ENCODE results near the gene CCNQ. TPM values are rescaled to one million over a fixed set of nuclear protein-coding genes. Genes with fewer than 3 reads are reported as not detected.

CCNQ gene
- total RNA-seq, 1 donor from 2014 or later = 24.4 TPM

DNA sequence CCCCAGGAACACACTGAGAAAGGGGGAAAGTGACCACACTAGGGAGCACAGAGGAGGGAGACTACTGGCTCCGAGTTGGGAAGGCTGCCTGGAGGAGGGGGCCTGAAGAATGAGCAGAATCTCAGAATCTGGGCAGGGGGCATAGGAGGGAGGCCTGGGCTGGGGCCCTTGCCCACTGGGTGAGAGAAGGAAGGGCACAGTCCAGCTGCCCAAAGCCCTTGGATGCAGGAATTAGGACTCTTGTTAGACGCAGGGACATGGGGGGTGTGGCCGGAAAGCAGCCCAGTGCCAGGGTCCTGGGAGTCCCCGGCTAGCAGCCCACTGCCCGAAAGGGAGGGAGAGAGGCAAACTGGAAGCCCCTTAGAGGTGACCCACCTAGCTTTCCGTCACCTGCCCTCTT lies 46.2 kb upstream of the CCNQ start:
- H3K4me3 Mint-ChIP-seq = no peak overlapping the region
- peaks cover 60% of the 10 kb centered on the region for H3K27me3 Mint-ChIP-seq (ENCODE audit: low read depth)
- H3K9me3 Mint-ChIP-seq = no peaks in the 10 kb centered on the region
- H3K4me1 Mint-ChIP-seq = peaks cover 5% of the 10 kb centered on the region
- H3K27ac Mint-ChIP-seq (ENCODE audit: unreplicated experiment) = no peak overlapping the region
- H3K36me3 Mint-ChIP-seq (ENCODE audit: low read depth) = no peaks in the 10 kb centered on the region
- TF ChIP-seq, protein P1, sequence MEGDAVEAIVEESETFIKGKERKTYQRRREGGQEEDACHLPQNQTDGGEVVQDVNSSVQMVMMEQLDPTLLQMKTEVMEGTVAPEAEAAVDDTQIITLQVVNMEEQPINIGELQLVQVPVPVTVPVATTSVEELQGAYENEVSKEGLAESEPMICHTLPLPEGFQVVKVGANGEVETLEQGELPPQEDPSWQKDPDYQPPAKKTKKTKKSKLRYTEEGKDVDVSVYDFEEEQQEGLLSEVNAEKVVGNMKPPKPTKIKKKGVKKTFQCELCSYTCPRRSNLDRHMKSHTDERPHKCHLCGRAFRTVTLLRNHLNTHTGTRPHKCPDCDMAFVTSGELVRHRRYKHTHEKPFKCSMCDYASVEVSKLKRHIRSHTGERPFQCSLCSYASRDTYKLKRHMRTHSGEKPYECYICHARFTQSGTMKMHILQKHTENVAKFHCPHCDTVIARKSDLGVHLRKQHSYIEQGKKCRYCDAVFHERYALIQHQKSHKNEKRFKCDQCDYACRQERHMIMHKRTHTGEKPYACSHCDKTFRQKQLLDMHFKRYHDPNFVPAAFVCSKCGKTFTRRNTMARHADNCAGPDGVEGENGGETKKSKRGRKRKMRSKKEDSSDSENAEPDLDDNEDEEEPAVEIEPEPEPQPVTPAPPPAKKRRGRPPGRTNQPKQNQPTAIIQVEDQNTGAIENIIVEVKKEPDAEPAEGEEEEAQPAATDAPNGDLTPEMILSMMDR (conservative IDR thresholded peaks at IDR 0.05) = no peak
- DNase-seq (ENCODE audit: low read depth, low spot score) = no peak

DNA sequence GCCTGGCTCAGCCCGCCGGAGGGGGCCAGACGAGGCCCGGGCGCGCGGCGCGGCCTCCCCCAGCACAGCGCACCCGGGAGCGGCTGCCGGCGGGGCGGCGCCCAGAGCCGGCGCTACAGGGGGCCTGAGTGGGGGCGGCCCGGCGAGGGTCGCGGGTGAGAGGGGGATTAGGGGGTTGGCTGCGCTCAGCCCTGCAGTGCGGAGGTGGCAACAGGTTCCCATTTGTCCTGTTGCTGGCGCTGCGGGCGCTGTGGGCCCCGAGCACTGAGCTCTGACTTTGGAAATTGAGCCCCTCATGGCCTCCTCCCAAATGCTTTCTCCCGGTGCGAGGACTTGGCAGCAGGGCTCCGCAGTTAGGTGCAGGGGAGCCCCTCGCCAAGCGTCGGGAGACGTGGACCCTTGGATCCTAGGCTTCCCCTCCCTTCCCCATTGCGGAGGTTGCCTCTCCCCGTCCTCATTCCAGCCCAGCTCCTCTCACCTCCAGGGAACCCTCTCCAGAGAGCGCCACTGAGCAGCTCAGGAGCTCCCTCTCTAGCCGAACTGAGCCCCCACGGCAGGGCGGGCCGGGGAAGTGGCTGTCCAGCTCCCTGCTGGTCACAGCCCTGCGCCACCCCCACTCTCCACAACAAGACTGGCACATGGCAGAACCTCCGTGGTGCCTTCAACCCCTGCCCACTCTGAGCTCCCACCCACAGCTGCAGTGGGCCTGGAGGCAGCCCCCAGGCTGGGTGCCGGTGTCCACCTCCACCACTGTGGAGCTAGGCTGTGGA lies 45.6 kb upstream of the CCNQ start:
- peaks cover 5% of the 10 kb centered on the region for H3K4me1 Mint-ChIP-seq
- DNase-seq (ENCODE audit: low read depth, low spot score) = no peak
- no peaks in the 10 kb centered on the region for H3K36me3 Mint-ChIP-seq (ENCODE audit: low read depth)

DNA sequence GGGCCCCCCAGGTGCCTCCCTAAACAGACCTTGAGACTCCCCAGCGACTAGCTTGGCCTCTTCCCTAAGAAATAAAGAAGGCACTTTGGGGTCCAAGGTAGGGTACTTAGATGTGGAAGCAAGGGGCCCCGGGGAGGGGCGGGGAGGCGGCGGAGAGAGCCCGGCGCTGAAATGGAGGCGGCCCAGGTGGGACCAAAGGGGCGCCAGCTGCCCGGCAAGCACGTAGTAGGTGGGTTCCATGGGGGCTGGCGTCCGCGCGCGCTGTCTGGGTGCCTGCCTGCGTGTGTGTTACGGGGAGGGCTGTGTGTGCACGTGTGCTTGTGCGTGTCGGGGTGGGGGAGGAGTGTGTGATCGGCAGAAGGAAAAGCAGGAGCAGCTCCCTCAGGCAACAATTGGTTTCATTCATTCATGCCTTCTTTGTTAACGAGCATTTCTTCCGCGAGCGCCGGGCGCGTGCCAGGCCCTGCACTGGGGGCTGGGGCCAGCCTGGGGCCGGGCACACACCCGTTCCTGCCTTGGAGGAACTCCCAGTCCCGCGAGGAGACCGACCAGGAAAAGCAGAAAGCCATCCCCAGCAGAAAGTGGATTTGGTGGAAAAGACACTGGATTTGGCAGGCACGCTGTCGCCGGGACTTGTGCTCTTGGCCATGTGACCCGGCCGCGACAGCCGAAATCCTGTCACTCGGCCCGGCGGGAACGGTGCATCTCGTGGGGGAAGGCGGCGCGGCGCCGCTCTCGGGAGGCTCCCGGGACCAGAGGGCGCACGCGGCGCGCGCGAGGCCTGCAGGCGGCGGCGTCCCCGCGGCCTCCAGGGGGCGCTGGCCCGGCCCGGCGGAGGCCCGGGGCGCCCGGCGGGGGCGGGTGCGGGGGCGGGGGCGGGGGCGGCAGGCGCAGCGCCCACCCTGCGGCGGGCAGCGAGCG lies 44.8 kb upstream of the CCNQ start:
- no peaks in the 10 kb centered on the region for H3K36me3 Mint-ChIP-seq (ENCODE audit: low read depth)
- no peak overlapping the region for H3K4me3 Mint-ChIP-seq
- no peak overlapping the region for H3K27ac Mint-ChIP-seq (ENCODE audit: unreplicated experiment)
- H3K27me3 Mint-ChIP-seq (ENCODE audit: low read depth) = peaks cover 57% of the 10 kb centered on the region
- TF ChIP-seq, protein P1 (conservative IDR thresholded peaks at IDR 0.05) = peak; percentile 43
- no peaks in the 10 kb centered on the region for H3K9me3 Mint-ChIP-seq
- H3K4me1 Mint-ChIP-seq = peaks cover 5% of the 10 kb centered on the region
- DNase-seq (ENCODE audit: low read depth, low spot score) = no peak

More for the DNA sequence above, 45.6 kb upstream of the CCNQ start:
- no peaks in the 10 kb centered on the region for H3K9me3 Mint-ChIP-seq
- no peak overlapping the region for H3K4me3 Mint-ChIP-seq
- TF ChIP-seq, protein P1 (conservative IDR thresholded peaks at IDR 0.05) = no peak
- peaks cover 60% of the 10 kb centered on the region for H3K27me3 Mint-ChIP-seq (ENCODE audit: low read depth)
- no peak overlapping the region for H3K27ac Mint-ChIP-seq (ENCODE audit: unreplicated experiment)

DNA sequence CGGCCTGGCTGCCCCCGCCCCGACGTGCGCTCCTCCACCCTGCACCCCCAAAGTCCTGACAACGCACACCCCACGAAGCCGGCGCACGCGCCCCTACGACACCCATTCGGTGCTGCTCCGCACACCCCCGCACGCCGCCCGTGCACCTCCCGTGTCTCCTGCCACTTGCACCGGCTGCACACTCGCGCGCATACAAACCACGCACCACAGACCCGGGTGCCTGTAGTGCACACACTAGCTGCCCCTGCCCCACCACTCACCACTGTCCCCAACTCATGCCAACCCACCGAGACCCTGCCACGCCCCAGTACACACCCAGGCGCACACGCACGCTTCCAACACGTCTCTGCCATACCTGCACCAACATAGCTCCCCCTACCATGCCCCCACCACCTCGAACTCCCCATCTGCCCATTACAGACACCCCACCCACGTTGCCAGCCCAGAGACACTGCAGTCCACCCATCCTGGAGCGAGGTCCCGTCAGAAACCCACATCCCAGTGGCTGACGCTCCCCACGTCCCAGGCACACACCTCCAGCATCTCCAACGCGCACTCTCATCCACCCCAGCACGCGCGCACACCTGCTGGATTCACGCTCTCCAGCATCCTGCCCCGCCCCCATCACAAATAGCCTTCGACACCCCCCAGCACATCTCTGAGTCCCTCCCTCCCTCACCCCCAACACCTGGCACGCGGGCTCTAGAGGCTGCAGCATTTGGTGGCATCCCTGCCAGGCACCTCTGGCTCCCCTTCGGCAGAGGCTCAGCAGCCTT lies 43.9 kb upstream of the CCNQ start:
- H3K4me1 Mint-ChIP-seq = peaks cover 5% of the 10 kb centered on the region
- TF ChIP-seq, protein P1 (conservative IDR thresholded peaks at IDR 0.05) = no peak
- no peak overlapping the region for H3K27ac Mint-ChIP-seq (ENCODE audit: unreplicated experiment)
- no peak for DNase-seq (ENCODE audit: low read depth, low spot score)
- no peaks in the 10 kb centered on the region for H3K9me3 Mint-ChIP-seq
- no peak overlapping the region for H3K4me3 Mint-ChIP-seq
- H3K36me3 Mint-ChIP-seq (ENCODE audit: low read depth) = no peaks in the 10 kb centered on the region
- H3K27me3 Mint-ChIP-seq (ENCODE audit: low read depth) = peaks cover 51% of the 10 kb centered on the region

DNA sequence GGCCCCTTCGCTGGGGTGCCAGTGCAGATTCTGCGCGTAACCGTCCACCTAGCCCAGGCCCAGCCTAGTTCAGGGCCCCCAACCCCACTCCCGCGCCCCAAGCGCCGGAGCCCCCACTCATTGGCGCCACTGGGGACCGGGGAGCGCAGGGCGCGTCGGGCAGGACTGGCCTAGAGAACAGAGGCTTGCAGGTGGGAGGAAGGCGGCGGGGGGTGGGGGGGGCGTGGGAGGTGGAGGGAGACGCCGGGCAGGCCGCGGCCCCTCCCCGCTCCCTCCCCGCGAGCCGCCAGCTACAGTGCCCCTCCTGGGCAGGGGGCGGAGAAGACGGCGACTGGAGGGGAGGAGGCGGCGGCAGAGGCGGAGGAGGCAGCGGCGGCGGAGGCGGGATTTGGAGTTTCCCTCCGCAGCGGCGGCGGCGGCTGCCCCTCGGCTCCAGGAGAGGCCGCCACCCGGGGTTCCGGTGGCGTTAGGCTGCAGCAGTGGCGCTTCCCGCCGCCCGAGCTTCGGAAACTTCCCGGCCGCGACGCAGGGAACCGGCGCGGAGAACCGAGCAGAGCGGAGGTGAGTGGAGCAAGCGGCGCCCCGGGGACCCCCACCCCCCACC lies 43.2 kb upstream of the CCNQ start:
- no peak overlapping the region for H3K4me3 Mint-ChIP-seq
- TF ChIP-seq, protein P1 (conservative IDR thresholded peaks at IDR 0.05) = no peak
- H3K27ac Mint-ChIP-seq (ENCODE audit: unreplicated experiment) = no peak overlapping the region
- no peaks in the 10 kb centered on the region for H3K9me3 Mint-ChIP-seq
- no peaks in the 10 kb centered on the region for H3K36me3 Mint-ChIP-seq (ENCODE audit: low read depth)
- DNase-seq (ENCODE audit: low read depth, low spot score) = no peak
- peaks cover 5% of the 10 kb centered on the region for H3K4me1 Mint-ChIP-seq
- peaks cover 48% of the 10 kb centered on the region for H3K27me3 Mint-ChIP-seq (ENCODE audit: low read depth)
